DMS53 (cell line): ENCODE results near the gene PRRC2B.
A peak's percentile ranks its signal among the peaks of the same experiment; 100 is the strongest.
"Not testable (repeated sequence)": the region's sequence is repeated elsewhere in the genome, so short reads cannot be mapped to it uniquely, and the experiment has no call there.

ENCODE experiments used
- DNase-seq: peaks from one replicate; lab custom pipeline; 2025; lab: John Stamatoyannopoulos, UW

Gene PRRC2B

GRCh38 chr9:131472085-131472484 is 78.2 kb downstream of the PRRC2B start:
- not testable (repeated sequence) for DNase-seq

GRCh38 chr9:131473198-131473885 is 79.5 kb downstream of the PRRC2B start:
- no peak for DNase-seq

GRCh38 chr9:131473891-131474290 is 80.0 kb downstream of the PRRC2B start:
- no peak for DNase-seq

- DNase-seq = no peak
These were observed 80.8 kb downstream of the PRRC2B start for GRCh38 chr9:131474711-131475110.

- no peak for DNase-seq
These were observed 81.4 kb downstream of the PRRC2B start for GRCh38 chr9:131475111-131475955.

GRCh38 chr9:131475956-131476776 is 82.3 kb downstream of the PRRC2B start:
- peak; percentile 20 for DNase-seq

GRCh38 chr9:131476777-131477345 is 83.0 kb downstream of the PRRC2B start:
- DNase-seq = no peak

- no peak for DNase-seq
These were observed 83.5 kb downstream of the PRRC2B start for GRCh38 chr9:131477367-131477766.

- DNase-seq = no peak
These were observed 84.0 kb downstream of the PRRC2B start for GRCh38 chr9:131477816-131478419.

GRCh38 chr9:131478421-131478868 is 84.6 kb downstream of the PRRC2B start:
- peak; percentile 66 for DNase-seq

- DNase-seq = no peak
These were observed 85.0 kb downstream of the PRRC2B start for GRCh38 chr9:131478911-131479310.

GRCh38 chr9:131480258-131480657 is 86.4 kb downstream of the PRRC2B start:
- peak; percentile 26 for DNase-seq

- DNase-seq = no peak
These were observed 87.8 kb downstream of the PRRC2B start for GRCh38 chr9:131481441-131482342.

- no peak for DNase-seq
These were observed 88.6 kb downstream of the PRRC2B start for GRCh38 chr9:131482343-131483006.

- no peak for DNase-seq
These were observed 89.6 kb downstream of the PRRC2B start for GRCh38 chr9:131483319-131484050.

GRCh38 chr9:131484051-131484445 is 90.2 kb downstream of the PRRC2B start:
- no peak for DNase-seq

- no peak for DNase-seq
These were observed 90.8 kb downstream of the PRRC2B start for GRCh38 chr9:131484560-131485185.

- no peak for DNase-seq
These were observed 91.3 kb downstream of the PRRC2B start for GRCh38 chr9:131485206-131485605.
